Measurements from ENCODE around the gene IQCH.

Gene IQCH

DNA sequence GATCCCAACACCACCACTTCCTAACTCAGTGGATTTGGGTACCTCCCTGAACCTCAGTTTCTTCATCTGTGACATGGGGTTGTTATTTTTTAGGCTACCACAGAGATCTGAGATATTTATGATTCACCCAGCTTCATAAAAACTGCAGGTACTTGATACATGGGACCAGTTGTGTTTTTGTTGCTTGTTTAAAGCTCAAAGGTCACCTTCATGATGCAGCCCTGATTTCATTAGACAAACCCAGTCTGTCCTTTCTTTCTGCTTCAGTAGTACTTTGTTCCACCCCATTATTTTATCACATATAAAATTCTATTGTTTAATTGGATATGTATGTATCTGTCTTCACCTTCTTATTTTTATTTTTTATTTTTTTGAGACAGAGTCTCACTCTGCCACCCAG is 208.9 kb downstream of the IQCH start:
- intact Hi-C loops (cut with DNase I) = no loop called here
- no peak for DNase-seq

DNA sequence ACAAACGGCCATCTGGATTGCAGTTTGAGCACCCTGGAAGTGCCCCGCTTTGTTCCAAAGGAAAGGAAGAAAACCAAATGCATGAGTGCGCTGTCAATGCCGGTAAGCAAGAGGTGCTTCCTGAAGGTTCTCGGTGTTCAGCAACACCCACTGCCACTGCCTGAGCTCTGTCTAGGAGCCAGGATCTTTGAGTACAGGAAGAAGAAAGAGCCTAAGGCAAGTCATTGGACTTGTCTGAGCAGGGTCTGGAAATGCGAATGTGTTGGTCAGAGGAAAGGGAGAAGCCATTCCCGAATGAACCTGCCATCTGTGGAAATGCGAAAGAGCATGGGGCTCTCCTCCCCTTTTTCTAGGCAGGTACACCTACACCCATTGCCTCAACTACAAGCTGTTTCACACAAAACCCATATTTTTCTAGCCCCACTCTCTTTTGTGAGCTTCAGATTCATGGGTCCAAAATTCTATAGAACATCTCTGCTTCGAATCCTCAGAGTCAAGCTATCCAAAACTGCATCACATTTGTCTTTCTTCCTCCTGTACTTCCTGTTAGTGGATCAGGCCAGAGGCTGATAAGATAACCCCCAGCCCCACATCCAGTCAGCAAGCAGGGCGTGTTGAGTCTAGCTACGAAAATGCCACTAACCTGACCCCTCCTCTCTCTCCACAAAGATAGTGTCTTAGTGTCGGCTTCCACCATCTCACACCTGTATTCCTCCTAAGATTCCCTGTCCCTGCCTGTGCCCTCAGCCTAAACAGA is 210.8 kb downstream of the IQCH start:
- DNase-seq = no peak
- intact Hi-C loops (cut with DNase I) = no loop called here

DNA sequence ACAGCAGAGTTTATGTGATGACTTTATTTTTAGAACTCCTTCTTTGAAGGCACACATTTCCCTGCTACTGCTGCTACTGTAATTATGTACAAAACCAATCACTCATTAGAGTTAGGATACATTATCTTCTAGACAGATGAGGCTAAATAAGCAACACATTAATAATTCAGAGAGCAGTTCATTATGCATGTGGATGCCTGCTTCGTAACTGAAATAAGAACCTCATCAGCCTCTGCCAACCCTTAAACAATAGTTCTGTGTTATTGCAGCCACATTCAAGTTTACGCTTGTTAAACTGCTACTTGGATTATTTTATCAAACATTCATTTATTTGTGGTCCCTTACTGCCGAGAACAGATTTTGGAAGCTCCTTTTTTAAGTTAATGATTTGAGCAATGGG is 213.8 kb downstream of the IQCH start:
- DNase-seq = peak in 1 of 42 donors; percentile 18
- intact Hi-C loops (cut with DNase I) = no loop called here

DNA sequence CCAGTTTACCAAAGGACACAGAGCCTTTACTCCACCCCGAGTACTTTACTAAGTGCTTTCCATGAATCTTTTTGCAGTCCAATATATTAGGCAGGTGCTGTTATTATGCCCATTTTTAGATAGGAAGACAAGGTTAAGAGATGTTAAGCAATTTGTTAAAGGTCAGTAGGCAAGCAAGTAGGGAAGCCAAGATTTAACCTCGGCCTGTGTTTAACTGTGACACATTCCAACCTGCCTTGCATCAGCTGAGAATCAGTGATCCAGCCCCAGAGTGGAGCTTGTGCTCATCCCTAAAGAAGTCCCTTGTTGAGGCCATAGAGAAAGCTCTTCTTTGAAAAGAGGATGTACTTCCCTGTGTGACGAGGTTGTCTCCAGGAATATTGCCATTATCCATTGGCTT is 215.1 kb downstream of the IQCH start:
- DNase-seq = no peak
- intact Hi-C loops (cut with DNase I) = no loop called here

DNA sequence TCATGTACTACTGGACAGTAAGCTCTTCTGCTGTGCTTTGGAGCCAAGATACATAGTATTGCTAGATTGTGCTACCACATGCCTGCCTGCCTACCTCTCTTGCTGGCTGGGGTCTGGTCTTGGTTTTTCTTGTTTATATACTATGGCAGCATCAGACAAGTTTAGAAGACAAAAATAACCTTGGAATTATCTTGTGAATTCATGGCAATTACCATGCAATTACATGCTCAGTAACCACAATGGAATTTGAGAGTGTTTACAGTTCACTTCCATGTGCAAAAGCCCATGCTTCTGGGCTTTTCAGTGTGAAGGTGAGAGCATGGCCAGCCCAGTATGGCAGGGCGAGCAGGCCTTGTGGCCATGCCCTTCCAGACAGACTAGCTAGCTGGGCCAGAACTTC is 218.4 kb downstream of the IQCH start:
- DNase-seq = no peak
- intact Hi-C loops (cut with DNase I) = no loop called here

DNA sequence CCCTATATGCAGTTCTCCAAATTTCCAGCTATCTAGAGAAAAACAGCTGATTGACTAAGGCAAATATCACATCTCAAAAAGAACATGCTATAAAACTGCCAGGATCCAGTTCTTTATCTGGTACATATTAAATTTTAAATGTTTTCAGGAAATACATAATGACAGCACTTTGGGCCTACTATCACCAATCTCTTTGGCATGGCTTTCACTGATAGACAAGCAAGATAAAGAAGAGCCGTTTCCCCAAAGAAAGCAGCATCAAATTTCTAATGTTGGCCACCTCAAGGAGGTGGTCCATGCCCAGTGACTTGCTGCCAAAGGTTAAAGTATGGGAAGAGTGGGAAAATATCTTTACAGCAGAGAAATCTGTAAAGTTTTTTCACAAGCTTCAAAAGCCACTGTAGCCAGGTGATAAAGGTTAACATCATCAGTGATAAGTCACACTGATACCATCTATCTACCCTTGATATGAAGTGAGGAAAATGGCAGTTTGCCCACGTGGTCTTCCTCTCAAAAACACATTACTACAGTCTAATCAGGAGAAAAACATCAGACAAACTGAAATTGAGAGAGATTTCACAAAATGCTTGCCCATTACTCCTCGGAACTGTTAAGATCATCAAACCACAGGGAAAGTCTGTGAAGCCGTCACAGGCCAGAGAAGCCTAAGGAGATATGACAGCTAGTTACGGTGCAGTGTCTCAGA is 220.0 kb downstream of the IQCH start:
- intact Hi-C loops (cut with DNase I) = no loop called here
- no peak for DNase-seq

DNA sequence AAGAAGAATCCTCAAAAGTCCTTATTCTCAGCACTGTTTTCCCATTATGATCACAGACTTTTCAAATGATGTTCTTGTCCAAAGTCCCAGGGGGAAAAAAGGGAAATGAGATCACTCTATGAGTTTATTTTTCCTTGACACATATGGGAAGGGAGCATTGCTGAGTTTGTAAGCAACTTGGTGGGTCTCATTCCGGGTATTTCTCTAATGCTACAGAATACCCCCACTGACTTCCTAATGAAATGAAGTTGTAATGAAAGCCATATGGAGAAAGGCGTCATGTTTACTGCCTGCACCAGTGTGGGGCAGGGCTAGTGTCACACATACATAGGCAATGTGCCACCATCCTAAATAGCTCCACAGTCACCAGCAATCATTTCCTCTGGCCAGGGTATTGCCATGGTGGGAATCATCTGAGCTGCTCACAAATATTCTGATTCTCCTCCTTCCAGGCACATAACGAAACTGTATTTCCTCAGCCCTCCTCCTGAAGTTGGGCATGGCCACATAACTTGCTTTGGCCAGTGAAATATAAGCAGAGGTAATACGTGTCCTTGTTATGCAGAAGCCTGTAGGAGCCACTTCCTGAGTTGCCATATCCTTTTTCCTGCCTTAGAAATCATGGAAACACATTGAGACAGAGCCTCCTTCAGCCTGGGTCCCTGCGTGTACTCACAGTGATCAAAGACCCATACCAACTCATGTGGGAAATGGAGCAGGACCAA is 225.4 kb downstream of the IQCH start:
- DNase-seq = no peak
- intact Hi-C loops (cut with DNase I) = no loop called here

DNA sequence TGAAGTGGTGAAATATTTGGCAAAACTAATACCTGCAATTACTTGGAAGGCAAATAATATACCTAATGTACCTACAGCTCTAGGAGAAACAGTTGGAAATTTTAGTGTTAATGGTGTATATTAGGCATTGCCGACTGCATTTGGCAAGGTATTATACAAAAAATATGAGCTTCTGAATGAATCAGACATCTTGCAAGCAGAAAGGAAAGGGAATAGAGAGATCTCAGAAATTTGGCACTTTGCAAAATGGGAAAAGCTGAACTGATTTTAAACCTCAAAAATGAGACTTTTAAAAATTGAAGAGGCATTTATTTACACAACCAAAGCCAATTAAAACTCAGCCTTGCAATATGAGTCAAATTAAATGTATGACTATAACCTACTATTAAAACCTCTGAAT is 226.2 kb downstream of the IQCH start:
- intact Hi-C loops (cut with DNase I) = no loop called here
- DNase-seq = no peak

DNA sequence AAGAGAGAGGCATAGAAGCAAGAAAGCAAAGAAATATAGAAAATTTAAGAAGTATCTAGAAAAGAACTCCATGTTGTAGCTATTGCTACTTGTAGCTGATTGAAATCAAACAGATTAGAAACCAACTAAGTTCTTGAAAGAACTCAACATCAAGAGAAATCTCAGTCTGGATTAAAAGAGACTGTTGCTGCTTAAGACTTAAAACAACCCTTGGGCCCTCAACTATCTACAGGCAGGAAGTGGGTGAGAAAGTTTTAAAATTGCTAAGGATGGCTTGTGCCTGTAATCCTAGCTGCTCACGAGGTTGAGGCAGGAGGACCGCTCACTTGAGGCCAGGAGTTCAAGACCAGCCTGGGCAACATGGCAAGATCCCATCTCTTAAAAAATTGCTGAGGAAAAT is 227.1 kb downstream of the IQCH start:
- intact Hi-C loops (cut with DNase I) = no loop called here
- no peak for DNase-seq

DNA sequence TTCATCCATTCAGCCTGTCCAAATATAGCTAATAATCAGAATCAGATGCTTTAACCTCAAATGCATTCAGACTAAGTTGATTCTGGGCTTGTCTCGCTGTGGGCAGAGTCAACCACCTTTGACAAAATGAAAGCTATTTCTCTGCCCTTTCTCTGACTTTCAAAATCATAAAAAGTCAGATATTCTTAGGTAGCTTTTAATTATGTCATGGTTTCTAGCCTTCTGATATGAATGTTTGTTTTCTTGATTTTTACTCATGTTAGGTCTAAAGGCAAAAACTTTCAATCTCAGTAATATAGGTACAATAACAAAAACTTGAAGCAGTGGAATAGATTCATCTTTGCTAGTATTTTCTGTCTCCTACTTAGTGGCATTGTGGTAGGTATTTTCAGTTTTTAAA is 241.0 kb downstream of the IQCH start:
- intact Hi-C loops (cut with DNase I) = no loop called here

DNA sequence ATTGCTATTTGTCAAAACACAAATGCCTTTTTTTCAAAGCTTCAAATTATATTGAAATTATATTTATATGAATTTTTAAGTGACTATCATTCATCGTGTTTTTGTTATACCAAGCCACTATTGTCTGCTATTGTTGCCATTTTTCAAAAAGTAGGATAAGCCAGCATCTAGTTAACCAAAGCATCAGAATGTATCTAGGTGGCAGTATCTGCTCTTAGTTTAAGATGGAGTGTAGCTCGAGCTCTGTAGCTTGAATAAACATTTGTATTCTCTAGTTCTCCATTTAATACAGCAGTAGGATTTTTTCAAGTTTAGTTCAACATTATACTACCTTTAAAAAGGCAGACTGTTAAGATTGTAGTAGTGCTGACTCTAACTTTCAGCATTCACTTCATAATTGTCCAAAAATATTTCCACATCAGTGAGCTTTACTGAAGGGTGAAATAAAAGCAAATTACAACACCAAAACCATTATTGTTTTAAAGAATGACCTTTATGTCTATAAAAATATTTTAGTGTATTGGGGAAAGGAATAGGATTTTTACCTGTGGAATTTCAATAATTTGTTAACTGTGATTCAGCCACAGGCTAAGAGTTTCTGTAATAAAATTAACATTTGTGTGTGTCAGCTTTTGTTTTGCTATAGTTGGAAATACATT is 246.7 kb downstream of the IQCH start:
- DNase-seq = peak in 1 of 42 donors; percentile 10
- intact Hi-C loops (cut with DNase I) = no loop called here

More for the DNA sequence above, 241.0 kb downstream of the IQCH start:
- no peak for DNase-seq

DNA sequence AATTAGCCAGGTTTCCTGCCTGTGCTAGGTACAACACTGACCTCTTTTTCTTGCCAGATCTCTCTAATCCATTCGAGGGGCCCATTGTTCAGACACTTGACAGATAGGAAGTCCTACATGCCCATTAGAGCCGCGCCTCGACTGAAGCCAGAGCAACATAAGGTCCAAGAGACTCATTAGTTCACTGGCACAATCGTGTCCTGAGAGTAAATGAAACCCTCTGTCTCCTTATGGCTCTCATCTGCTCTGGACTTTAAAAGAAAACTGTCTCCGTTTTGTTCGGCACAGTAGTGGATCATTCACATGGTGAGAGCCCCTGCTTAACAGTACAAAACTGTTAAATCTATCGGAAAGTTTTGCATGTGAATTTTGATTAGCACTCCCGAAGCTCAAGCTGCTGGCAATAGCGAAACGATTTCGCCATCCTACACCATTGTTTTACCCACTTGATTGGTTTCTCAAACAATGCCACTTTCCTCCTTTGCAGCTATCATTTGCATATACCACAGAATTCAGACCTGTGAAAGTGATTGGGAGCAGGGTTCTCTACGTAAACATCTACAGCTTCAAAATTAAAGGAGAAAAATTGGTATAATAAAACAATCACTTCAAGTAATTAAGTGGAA is 247.4 kb downstream of the IQCH start:
- DNase-seq = peak in 1 of 42 donors; percentile 8
- intact Hi-C loops (cut with DNase I) = no loop called here

DNA sequence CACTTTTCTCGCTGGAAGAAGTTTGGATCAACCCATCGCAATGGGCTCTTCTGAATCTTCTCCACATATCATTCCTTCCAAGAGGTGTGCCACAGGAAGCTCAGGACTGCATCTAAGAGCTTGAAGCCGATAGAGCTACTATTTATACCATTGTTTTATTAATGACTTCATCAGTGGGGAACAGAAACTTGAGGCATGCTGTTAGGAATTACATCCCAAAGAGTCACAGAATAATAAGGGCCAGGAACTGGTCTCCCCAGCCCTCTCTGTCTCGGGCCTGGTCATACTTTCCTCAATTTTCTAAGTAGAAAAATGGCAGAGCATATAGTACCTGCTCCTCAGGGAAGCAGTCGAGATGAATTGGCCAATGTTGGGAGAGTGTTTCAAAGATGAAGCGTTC is 249.5 kb downstream of the IQCH start:
- DNase-seq = no peak
- intact Hi-C loops (cut with DNase I) = no loop called here

DNA sequence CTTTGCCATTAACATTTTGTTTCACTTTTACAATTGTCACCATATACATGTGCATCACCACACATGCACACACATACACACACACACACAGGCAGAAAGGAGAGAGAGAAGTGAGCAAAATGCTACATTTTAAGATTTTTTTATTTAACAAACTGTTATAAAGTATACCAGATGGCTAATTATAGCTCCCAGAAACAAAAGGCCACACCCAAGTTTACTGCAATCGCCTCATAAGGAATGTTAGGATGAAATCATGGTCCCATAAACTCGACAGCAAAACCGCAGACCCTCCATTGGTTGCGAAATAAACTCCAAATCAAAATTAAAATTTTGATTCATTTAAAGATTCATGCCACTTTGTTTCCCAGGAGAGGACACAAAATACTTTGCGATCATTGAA is 250.2 kb downstream of the IQCH start:
- no peak for DNase-seq
- intact Hi-C loops (cut with DNase I) = no loop called here

DNA sequence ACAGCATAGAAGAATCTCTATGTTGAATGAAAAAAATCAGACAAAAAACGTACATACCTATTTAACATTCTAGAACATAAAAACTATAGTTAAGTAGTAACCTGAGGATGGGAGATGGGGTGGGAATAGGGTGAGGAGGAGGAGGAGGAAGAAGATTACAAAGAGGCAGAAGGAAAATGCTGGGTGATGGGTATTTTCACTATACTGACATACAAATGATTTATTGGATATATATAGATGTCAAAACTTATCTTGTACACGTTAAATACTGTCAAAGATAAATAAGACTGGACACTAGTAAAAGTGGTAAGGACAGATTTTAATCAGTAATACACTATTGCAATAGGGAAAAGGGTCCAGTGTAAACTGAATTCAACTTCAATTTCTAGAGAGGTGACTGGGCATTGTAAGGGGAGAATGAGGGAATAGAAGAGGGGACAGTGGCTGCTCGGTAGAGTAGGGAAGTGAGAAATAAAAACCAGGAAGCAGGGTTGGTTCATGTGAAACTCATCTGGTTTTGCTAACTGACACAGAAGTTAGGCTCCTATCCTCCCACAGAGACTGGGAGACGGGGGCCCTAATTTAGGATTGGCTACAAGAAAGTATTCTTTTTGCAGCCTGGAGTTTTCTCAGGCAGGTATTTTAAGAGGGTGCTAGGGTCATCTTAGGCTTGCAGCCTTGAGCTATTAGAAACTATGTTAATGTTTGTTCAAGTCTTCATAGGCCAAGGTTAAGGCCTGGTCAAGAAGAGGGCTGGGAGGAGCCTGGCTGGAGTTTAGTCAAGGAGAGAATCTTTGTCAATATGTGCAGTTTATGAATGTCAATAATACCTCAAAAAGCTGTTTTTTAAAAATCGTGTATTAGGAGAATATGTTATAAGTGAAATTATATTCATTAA is 251.3 kb downstream of the IQCH start:
- no peak for DNase-seq
- intact Hi-C loops (cut with DNase I) = no loop called here

DNA sequence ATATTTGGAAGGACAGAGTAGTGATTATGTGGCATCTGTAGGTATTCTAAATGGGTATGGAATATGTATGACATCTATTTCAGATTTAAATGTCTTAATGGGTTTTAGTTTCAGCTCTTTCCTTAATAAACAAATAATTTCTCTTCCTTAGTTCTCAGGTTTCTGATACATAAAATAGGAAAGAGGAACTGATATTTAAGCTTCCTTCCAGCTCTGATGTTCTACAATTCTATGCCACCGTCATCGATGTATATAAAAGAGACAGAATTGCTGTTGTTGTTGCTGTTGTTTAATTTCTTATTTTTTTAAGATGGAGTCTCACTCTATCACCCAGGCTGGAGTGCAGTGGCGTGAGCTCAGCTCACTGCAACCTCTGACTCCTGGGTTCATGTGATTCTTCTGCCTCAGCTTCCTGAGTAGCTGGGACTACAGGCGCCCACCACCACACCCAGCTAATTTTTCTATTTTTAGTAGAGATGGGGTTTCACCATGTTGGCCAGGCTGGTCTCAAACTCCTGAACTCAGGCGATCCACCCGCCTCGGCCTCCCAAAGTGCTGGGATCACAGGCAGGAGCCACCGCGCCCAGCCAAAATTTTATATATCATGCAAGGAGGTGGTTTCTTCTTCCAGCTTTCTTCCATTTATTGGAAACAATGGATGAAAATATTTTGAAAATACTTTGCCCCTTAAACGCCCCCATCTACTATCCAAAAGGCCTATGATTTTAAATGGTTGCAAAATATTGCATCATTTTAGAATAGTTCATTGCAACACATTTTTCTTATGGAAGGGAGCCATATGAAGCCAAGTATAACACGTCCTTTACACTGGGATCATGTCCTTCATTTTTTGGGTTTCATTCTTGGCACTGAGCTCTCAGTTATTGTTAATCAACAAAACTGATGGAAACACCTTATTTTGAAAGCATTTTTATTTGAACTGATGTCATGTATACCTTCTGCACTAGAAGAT is 252.5 kb downstream of the IQCH start:
- intact Hi-C loops (cut with DNase I) = no loop called here
- no peak for DNase-seq

DNA sequence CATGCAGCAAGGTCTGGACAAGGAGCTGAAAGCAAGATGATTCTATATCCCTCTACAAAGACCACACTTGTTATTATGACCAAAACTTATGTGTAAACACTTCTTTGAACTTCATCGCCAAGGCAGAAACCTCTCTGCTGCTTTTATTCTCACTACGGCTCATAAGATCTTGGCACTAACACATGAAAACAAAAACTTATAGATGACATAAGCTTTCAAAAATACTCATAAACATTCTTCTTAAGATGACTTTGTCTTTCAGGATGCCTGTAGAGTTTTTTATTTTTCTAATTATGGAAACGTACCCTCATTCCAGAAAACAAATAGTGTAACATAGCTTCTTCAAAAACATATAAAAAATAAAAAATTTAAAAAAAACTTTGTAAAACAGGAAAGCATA is 253.8 kb downstream of the IQCH start:
- intact Hi-C loops (cut with DNase I) = no loop called here

More for the DNA sequence above, 253.8 kb downstream of the IQCH start:
- no peak for DNase-seq

Measured in head of caudate nucleus (tissue), 42 donors.